T-helper 1 cell treated with Interleukin-12 subunit alpha and Interleukin-12 subunit beta and Interleukin-4 antibody, amounts not matched to agents 30 μg/mL and 1 μg/mL, for 36 hours (primary cell): Measurements from ENCODE around the gene MMP7.

ENCODE experiments used
- H3K27ac Mint-ChIP-seq: one replicate; pipeline ENCODE4 v1.8.0; 2021; ENCODE audit warnings: mild to moderate bottlenecking, mixed read lengths
- H3K27me3 Mint-ChIP-seq: one replicate; pipeline ENCODE4 v1.8.0; 2021; ENCODE audit warnings: low read depth, mixed read lengths
- H3K36me3 Mint-ChIP-seq: one replicate; pipeline ENCODE4 v1.8.0; 2021; ENCODE audit warnings: low read depth, mixed read lengths
- H3K4me1 Mint-ChIP-seq: one replicate; pipeline ENCODE4 v1.8.0; 2021; ENCODE audit warnings: low read depth, mixed read lengths
- H3K4me3 Mint-ChIP-seq: one replicate; pipeline ENCODE4 v1.8.0; 2021; ENCODE audit warnings: mild to moderate bottlenecking, moderate library complexity, mixed read lengths
- H3K9me3 Mint-ChIP-seq: one replicate; pipeline ENCODE4 v1.8.0; 2021; ENCODE audit warnings: mixed read lengths

The MMP7 gene

GRCh38 chr11:102473543-102473942, 57.0 kb downstream of the MMP7 start:
- no peaks in the 10 kb centered on the region for H3K9me3 Mint-ChIP-seq
- no peaks in the 10 kb centered on the region for H3K36me3 Mint-ChIP-seq
- H3K27me3 Mint-ChIP-seq: no peaks in the 10 kb centered on the region
- no peak overlapping the region for H3K27ac Mint-ChIP-seq
- peaks cover 65% of the 10 kb centered on the region for H3K4me1 Mint-ChIP-seq
- H3K4me3 Mint-ChIP-seq: no peak overlapping the region

GRCh38 chr11:102472127-102472526, 58.4 kb downstream of the MMP7 start:
- peaks cover 65% of the 10 kb centered on the region for H3K4me1 Mint-ChIP-seq
- no peaks in the 10 kb centered on the region for H3K27me3 Mint-ChIP-seq
- no peak overlapping the region for H3K27ac Mint-ChIP-seq
- no peaks in the 10 kb centered on the region for H3K36me3 Mint-ChIP-seq
- no peak overlapping the region for H3K4me3 Mint-ChIP-seq
- no peaks in the 10 kb centered on the region for H3K9me3 Mint-ChIP-seq

GRCh38 chr11:102471474-102471873, 59.1 kb downstream of the MMP7 start:
- no peak overlapping the region for H3K4me3 Mint-ChIP-seq
- H3K27me3 Mint-ChIP-seq: no peaks in the 10 kb centered on the region
- H3K36me3 Mint-ChIP-seq: no peaks in the 10 kb centered on the region
- H3K27ac Mint-ChIP-seq: no peak overlapping the region
- H3K4me1 Mint-ChIP-seq: peaks cover 63% of the 10 kb centered on the region
- no peaks in the 10 kb centered on the region for H3K9me3 Mint-ChIP-seq
